Fibroblast of lung (primary cell): Measurements from ENCODE around the gene RAB34.

Experiments
- CTCF ChIP-seq, 2 donors: IDR thresholded peaks in 1 of 2; conservative IDR thresholded peaks in 1 of 2; 1 replicate in 1 of 2; 2 replicates in 1 of 2; pipeline ENCODE4 v1.5.1; 2011 to 2012; ENCODE audit warnings: low read length in 2 of 2, control low read depth in 1 of 2, inconsistent platforms in 1 of 2, low read depth in 1 of 2, mild to moderate bottlenecking in 1 of 2
- EZH2 ChIP-seq: IDR thresholded peaks from 2 replicates; pipeline ENCODE4 v1.5.1; 2012; ENCODE audit warnings: low read length, control low read depth, mild to moderate bottlenecking; ENCODE audit errors: missing control alignments

DNA sequence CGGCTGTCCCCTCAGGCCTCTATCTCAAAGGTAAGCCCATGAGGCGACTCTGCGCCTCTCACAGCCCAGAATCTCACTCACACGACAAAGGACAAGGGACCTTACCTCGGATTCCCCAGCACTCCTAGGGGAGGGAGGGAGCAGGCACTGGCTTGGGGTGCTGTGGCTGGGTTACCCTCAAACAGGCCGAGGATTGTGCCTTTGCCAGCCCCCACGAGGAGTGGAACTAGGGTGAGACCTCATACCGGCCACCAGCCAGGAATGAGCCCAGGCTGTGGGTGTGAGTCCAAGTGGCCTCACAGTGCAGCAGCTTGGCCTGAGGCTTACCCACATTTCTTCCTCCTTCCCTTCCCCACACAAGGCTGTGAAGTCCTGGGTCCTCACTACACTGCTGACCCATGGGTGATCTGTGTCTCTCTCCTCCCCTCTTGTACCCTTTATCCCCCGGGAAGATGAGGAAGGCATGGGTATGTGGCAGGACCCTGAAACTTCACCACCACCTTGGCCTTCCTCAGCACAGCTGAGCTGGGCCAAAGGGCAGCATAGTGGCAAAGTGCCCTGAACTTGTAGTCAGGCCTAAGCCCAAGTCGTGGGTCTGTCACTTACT is 11.8 kb downstream of the RAB34 start:
- TF ChIP-seq CTCF (conservative IDR thresholded peaks at IDR 0.05 in 1 of 2, IDR thresholded peaks at IDR 0.05 in 1 of 2; ENCODE audit: low read depth in 1 of 2, low read length in 2 of 2) (no peak), EZH2 (no peak)
